SU-DHL-6 (cell line): Measurements from ENCODE around the gene SRGAP3.

Source experiments
- EZH2phosphoT487 ChIP-seq: fragments of 200-600 bp; sonication (generic), shearing (Covaris generic); conservative IDR thresholded peaks from 2 replicates; pipeline ENCODE4 v1.6.1; 2018; ENCODE audit warnings: mild to moderate bottlenecking, antibody characterized with exemption, low read length, moderate library complexity, mixed read lengths
- TF ChIP-seq, protein P1 (sequence below): fragments of 200-600 bp; sonication (generic); IDR thresholded peaks from one replicate; pipeline ENCODE4 v1.5.1; 2017; ENCODE audit warnings: antibody characterized with exemption, mild to moderate bottlenecking, low read length, moderate library complexity; ENCODE audit not compliant: insufficient read depth, poor library complexity, severe bottlenecking

DNA sequence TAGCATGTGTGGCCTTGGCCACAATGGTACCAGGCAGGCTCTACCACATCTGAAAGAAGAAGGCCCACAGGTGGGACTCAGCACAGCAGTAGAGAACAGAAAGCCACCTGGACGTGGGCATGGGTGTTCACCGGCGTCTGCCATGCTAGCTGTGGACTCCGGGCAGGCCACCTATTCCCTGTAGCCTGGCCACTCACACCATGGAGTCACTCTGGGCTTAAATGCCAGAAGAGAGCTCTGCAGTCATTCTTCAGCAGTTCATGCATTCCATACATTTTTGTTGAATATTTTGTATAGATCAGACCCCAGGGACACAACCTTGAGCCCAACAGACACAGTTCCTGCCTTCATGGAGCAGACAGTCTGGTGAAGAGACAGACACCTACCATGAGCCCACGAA, 138.6 kb downstream of the SRGAP3 start:
- TF ChIP-seq, protein P1, sequence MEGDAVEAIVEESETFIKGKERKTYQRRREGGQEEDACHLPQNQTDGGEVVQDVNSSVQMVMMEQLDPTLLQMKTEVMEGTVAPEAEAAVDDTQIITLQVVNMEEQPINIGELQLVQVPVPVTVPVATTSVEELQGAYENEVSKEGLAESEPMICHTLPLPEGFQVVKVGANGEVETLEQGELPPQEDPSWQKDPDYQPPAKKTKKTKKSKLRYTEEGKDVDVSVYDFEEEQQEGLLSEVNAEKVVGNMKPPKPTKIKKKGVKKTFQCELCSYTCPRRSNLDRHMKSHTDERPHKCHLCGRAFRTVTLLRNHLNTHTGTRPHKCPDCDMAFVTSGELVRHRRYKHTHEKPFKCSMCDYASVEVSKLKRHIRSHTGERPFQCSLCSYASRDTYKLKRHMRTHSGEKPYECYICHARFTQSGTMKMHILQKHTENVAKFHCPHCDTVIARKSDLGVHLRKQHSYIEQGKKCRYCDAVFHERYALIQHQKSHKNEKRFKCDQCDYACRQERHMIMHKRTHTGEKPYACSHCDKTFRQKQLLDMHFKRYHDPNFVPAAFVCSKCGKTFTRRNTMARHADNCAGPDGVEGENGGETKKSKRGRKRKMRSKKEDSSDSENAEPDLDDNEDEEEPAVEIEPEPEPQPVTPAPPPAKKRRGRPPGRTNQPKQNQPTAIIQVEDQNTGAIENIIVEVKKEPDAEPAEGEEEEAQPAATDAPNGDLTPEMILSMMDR: no peak
- TF ChIP-seq EZH2phosphoT487: no peak
